Lower leg skin (tissue), 4 donors: ENCODE data around the gene VDR. TPM values are rescaled to one million over a fixed set of nuclear protein-coding genes. Genes with fewer than 3 reads are reported as not detected.

Source experiments
- DNase-seq, 2 donors: peaks; one replicate each; pipeline ENCODE4 v3.0.0-alpha.2; 2019; ENCODE audit warnings: low spot score in 2 of 2
- H3K4me3 ChIP-seq: fragments of 200-600 bp; sonication (generic); 2 replicates; pipeline ENCODE4 v1.5.1; 2017; ENCODE audit warnings: mild to moderate bottlenecking, low read depth; ENCODE audit not compliant: poor library complexity, severe bottlenecking
- CTCF ChIP-seq, 3 donors: fragments of 450-650 bp; IDR thresholded peaks; one replicate each; pipeline ENCODE4 v1.5.1; 2016; ENCODE audit warnings: antibody characterized with exemption in 3 of 3, mild to moderate bottlenecking in 3 of 3, moderate library complexity in 2 of 3
- POLR2A ChIP-seq, 2 donors: fragments of 450-650 bp; IDR thresholded peaks; one replicate each; pipeline ENCODE4 v1.6.1; 2016 to 2017; ENCODE audit warnings: antibody characterized with exemption in 2 of 2, mild to moderate bottlenecking in 1 of 2, moderate library complexity in 1 of 2
- WGBS, 2 donors: methylation state at CpG; one replicate each; pipeline ENCODE4 v1.1.5; 2018; 5-methylcytosine and 5-hydroxymethylcytosine counted together
- intact Hi-C: fragments of 100-400 bp; cut with DNase I; formaldehyde crosslinking; loops from one replicate; pipeline ENCODE4 v1.15.0; 2023; ENCODE audit warnings: low total_unique reads
- total RNA-seq, 4 donors: library from RNA; depleted of rRNA; stranded (reverse); fragments of >200 nt; gene quantifications; one replicate each; pipeline ENCODE4 v1.1.0, GENCODE V29; 2016

VDR gene
- total RNA-seq, 4 donors from 2014 or later: 35.9 to 58.1 (median 39.4) TPM

GRCh38 chr12:47824635-47825034, 80.2 kb downstream of the VDR start:
- DNase-seq: no peak
- TF ChIP-seq POLR2A (IDR thresholded peaks at IDR 0.05) (no peak), CTCF (IDR thresholded peaks at IDR 0.05) (no peak)
- intact Hi-C loops: no loop called here
- WGBS, 2 donors: 40 to 57% methylated on average over 3 of the region's 3 CpGs
- H3K4me3 ChIP-seq: no peak overlapping the region

- intact Hi-C loops: no loop called here
- WGBS, 2 donors: 70 to 82% methylated on average over 2 of the region's 2 CpGs
- no peak for DNase-seq
- H3K4me3 ChIP-seq: no peak overlapping the region
- TF ChIP-seq POLR2A (IDR thresholded peaks at IDR 0.05) (no peak), CTCF (IDR thresholded peaks at IDR 0.05) (no peak)
Observed at GRCh38 chr12:47824198-47824597, 80.6 kb downstream of the VDR start.

- intact Hi-C loops: no loop called here
- no peak for DNase-seq
- no peak for TF ChIP-seq CTCF (IDR thresholded peaks at IDR 0.05)
- no peak for TF ChIP-seq POLR2A (IDR thresholded peaks at IDR 0.05)
- 83 to 84% methylated on average over 5 of the region's 5 CpGs for WGBS, 2 donors
- H3K4me3 ChIP-seq: no peak overlapping the region
Observed at GRCh38 chr12:47823422-47824086, 81.2 kb downstream of the VDR start.

- H3K4me3 ChIP-seq: no peak overlapping the region
- WGBS, 2 donors: 65 to 70% methylated on average over 3 of the region's 3 CpGs
- no peak for DNase-seq
- no peak for TF ChIP-seq POLR2A (IDR thresholded peaks at IDR 0.05)
- no peak for TF ChIP-seq CTCF (IDR thresholded peaks at IDR 0.05)
- intact Hi-C loops: no loop called here
Observed at GRCh38 chr12:47822863-47823262, 81.9 kb downstream of the VDR start.

GRCh38 chr12:47822401-47822800, 82.4 kb downstream of the VDR start:
- intact Hi-C loops: no loop called here
- H3K4me3 ChIP-seq: no peak overlapping the region
- 45 to 47% methylated on average over 2 of the region's 2 CpGs for WGBS, 2 donors
- TF ChIP-seq CTCF (IDR thresholded peaks at IDR 0.05) (no peak), POLR2A (IDR thresholded peaks at IDR 0.05) (no peak)
- no peak for DNase-seq

GRCh38 chr12:47821346-47821706, 83.5 kb downstream of the VDR start:
- WGBS, 2 donors: 33 to 34% methylated on average over 4 of the region's 4 CpGs
- no peak for DNase-seq
- H3K4me3 ChIP-seq: no peak overlapping the region
- intact Hi-C loops: no loop called here
- no peak for TF ChIP-seq CTCF (IDR thresholded peaks at IDR 0.05)
- TF ChIP-seq POLR2A (IDR thresholded peaks at IDR 0.05): no peak
